AG08395 (cell line): Measurements from ENCODE around the gene CHAD.
"Not testable (repeated sequence)": the region's sequence is repeated elsewhere in the genome, so short reads cannot be mapped to it uniquely, and the experiment has no call there.

Experiments used
- DNase-seq: peaks from one replicate; pipeline ENCODE4 v3.0.0; 2012; ENCODE audit warnings: mixed read lengths, low spot score

Gene CHAD

GRCh38 chr17:50493744-50494143 is 25.1 kb upstream of the CHAD start:
- DNase-seq, result no peak

- DNase-seq, result no peak
These were observed 23.5 kb upstream of the CHAD start for GRCh38 chr17:50492214-50492613.

- DNase-seq, result no peak
These were observed 22.8 kb upstream of the CHAD start for GRCh38 chr17:50491505-50491904.

GRCh38 chr17:50488880-50489279 is 20.2 kb upstream of the CHAD start:
- DNase-seq, result no peak

- DNase-seq, result peak; percentile 31
These were observed 18.8 kb upstream of the CHAD start for GRCh38 chr17:50487213-50488096.

DNA sequence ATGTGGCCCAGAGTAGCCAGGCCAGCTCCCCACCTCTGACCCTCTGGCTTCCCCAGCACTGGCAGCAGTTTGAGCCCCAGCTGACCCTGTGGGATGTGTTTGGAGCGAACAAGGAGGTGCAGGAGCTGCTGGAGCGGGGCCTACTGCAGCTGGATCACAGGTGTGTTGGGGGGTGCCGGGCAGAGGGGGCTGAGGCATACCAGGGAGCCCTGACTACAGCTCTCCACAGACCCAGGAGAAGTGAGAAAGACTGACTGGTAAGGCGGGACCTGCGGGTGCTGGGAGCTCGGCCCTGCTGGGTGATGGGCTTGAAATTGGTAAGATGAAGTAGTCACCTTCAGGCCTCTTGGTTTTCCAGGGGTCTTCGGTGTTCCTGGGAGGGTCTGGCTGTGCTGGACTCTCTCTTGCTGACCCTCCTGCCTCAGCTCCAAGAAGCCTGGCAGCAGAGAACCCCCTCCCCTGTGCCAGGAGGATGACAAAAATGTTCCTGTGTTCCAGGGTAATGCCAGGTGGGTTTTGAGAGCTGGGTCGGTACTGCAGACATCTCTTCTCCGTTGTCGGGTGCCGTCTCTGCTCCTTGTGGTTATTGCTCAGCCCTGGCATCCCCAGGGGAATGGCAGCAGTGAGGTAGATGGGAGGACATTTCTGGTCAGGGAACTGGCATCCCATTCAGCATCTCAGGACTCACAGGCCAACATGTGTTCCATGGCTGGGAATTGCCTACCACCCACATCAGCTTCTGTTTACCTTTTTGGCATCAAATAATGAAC is 15.9 kb upstream of the CHAD start:
- DNase-seq, result no peak

DNA sequence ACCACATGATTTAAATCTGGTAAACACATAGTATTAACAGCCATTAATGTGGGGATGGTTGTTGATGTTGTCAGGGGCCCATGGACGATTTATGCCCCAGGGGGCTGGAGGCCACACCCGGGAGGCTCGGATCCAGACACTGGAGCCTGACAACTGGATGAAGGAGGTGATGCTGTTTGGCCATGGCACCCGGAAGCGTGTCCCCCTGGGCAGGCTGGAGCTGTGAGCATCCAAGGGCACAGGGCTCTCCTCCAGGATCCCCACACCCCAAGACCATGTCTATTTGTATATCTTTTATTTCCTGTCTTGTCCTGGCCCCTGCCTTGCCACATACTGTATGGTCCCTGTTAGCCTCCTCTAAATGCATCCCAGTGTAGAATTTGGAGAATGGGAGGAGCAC is 14.6 kb upstream of the CHAD start:
- DNase-seq, result no peak

DNA sequence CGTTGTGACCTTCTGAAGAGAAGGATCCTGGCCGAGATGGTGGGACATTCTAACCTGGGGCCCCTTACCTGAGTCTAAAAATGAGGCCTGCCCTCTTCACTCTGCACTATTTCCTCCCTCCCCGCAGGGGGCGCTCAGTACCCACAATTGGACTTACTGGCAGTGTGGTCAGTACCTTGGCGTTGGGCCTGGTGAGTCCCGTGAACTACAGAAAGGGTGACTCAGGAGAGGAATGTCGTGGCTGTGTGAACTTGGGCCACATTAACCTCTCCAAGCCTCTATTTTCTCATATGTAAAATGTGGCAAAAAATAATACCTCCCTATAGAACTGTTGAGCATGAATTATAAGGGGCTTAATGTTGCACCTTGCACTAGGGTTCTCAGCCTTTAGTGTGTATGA is 13.8 kb upstream of the CHAD start:
- DNase-seq, result peak; percentile 92

GRCh38 chr17:50482110-50482509 is 13.4 kb upstream of the CHAD start:
- DNase-seq, result no peak

DNA sequence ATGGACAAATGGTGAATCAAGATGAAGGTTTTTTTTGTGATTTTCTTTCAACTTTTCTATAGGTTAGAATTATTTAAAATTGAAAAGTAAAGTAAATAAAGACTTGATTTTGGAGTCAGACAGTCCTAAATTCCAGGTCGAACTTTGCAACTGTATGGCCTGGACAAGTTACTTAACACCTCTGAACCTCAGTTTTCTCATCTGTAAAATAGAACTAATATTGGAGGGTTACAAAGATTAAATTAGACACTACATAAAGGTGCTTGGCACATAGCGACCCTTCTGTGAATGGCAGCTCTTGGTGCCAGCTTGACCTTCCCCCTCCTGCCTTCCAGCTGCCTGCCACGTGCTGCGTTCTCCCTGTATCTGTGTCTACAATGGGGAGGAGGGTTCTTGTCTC is 13.0 kb upstream of the CHAD start:
- DNase-seq, result no peak

DNA sequence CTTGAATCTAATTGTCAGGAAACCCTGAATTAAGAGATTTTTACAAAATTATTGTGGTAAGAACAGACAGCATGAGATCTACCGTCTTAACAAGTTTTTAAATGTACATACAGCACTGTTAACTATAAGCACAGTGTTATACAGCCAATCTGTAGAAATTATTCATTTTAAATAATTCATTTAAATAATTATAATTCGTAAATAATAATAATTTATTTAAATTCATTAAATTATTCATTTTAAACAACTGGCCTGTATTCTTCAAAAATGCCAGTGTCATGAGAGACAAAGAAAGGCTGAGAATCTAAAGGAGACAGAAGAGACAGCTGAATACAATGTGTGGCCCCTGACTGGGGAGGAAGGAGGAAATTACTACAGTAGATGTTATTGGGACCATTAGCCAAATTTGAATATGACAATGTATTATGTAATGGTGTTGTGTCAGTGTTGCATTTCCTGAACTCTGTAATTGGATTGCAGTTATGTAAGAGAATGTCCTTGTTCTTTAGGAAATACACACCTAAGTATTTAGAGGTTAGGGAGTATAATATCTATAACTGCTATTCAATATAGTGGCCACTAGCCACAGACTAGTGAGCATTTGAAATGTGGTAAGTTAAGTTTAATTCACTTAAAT is 12.3 kb upstream of the CHAD start:
- no peak for DNase-seq

- DNase-seq, result no peak
These were observed 11.6 kb upstream of the CHAD start for GRCh38 chr17:50480142-50480764.

GRCh38 chr17:50479522-50480141 is 11.0 kb upstream of the CHAD start:
- peak; percentile 87 for DNase-seq

DNA sequence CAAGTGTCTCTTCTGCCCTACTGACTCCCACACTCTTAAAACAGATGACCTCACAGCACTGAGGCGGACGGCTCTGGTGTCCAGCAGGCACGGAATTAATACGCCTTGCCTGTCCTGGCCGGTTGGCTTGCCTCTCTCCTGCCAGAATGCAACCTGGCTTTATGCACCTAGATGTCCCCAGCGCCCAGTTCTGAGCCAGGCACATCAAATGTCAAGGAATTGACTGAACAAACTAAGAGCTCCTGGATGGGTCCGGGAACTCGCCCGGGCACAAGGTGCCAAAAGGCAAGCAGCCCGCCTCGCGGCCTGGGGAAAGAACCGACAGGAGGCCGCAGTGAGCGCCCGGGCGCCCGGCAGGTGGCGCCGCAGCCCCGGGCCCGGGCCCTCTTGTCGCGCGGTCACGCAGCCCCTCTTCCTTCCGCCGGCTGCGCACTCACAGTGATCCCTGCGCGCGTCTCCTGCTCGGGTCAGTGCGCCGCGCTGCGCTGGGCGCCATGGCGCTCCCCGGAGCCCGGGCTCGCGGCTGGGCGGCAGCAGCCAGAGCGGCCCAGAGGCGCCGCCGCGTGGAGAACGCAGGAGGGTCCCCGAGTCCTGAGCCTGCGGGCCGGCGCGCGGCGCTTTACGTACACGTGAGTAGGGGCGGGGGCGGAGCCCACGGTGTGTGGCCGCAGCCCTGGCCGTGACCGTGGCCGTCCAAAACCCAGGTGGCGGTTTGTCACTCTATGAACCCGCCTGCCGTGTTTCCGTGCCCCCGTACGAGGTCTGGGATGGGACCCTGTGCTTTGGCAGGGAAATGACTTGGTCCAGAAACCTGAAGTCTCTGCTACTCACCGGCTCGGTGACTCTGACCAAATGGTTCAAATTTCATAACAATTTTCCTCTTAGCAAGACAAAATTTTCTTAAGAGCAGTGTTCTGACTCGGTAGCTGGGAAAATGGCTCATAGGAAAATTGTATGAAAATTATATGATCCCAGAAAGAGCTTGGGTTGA is 10.0 kb upstream of the CHAD start, which contains the start of gene RSAD1:
Gene RSAD1, plus strand, starts transcription at position 470 of the 991 bp plus-strand sequence. Its CDS starts 25 bp downstream, at position 495.
- peak; percentile 87 for DNase-seq

GRCh38 chr17:50477976-50478375 is 9.3 kb upstream of the CHAD start:
- no peak for DNase-seq

DNA sequence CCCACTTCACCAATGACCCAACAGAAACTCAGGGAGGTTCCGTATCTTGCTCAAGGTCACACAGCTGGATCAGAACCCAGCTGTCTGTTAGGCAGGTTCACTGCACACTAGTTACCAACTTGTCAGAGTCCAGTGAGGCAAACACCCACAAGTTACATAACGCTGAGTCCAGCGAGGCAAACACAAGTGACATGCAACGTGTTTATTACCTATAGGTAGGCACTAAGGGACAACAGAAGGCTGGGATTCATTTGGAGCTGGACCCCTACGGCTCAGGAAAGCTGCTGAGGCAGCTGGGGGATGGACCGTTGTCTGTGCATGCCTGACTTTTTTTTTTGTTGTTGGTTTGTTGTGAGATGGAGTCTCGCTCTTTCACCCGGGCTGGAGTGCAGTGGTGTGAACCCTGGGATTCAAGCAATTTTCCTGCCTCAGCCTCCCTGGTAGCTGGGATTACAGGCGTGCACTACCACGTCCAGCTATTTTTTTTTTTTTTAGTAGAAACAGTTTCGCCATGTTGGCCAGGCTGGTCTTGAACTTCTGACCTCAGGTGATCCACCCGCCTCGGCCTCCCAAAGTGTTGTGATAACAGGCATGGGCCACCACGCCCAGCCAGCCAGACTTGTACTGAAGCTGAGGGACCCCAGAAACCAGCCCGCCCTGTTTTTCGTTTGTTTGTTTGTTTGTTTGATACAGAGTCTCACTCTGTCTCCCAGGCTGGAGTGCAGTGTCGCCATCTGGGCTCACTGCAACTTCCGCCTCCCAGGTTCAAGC is 8.1 kb upstream of the CHAD start:
- DNase-seq, result no peak

- not testable (repeated sequence) for DNase-seq
These were observed 7.3 kb upstream of the CHAD start for GRCh38 chr17:50475775-50476544.

DNA sequence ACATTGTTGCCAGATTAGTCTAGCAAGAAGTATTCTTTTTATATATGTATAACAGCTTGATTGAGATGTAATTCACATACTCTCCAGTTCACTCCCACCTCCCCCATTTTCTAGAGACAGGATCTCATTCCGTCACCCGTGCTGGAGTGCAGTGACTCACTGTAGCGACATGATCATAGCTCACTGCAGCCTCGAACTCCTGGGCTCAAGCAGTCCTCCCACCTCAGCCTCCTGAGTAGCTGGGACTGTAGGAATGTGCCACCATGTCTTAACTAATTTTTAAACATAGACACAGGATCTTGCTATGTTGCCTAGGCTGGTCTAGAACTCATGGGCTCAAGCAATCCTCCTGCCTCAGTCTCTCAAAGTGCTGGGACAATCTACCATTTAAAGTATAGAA is 6.7 kb upstream of the CHAD start:
- DNase-seq, result no peak

DNA sequence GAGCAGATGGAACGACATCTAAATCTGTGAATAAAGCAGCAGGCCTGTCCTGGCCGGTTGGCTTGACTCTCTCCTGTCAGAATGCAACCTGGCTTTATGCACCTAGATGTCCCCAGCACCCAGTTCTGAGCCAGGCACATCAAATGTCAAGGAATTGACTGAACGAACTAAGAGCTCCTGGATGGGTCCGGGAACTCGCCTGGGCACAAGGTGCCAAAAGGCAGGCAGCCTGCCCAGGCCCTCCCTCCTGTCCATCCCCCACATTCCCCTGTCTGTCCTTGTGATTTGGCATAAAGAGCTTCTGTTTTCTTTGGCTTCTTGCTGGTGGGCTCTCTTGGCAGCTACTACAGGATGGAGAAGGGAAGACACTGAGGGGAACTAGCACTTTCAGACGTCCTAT is 5.8 kb upstream of the CHAD start:
- no peak for DNase-seq
